Esophagus squamous epithelium (tissue), 5 donors: Measurements from ENCODE around the gene SLC16A14. TPM values are rescaled to one million over a fixed set of nuclear protein-coding genes. Genes with fewer than 3 reads are reported as not detected.

Experiments used
- DNase-seq: peaks from one replicate; lab custom pipeline; 2025; lab: John Stamatoyannopoulos, UW
- H3K27ac ChIP-seq, 4 donors: fragments of 200-600 bp; sonication (generic); one replicate each; pipeline ENCODE4 v1.5.1; 2016 to 2019; ENCODE audit warnings: mild to moderate bottlenecking in 1 of 4
- H3K27me3 ChIP-seq, 4 donors: fragments of 200-600 bp; sonication (generic); 1 replicate in 3 of 4; 2 replicates in 1 of 4; pipeline versions ENCODE4 v1.5.1 to v1.6.0; 2017 to 2021; ENCODE audit warnings: antibody characterized with exemption in 1 of 4
- H3K36me3 ChIP-seq, 3 donors: fragments of 200-600 bp; sonication (generic); one replicate each; pipeline ENCODE4 v1.5.1; 2016 to 2019
- H3K4me1 ChIP-seq, 3 donors: fragments of 200-600 bp; sonication (generic); one replicate each; pipeline ENCODE4 v1.5.1; 2017 to 2019
- H3K4me3 ChIP-seq, 4 donors: fragments of 200-600 bp; sonication (generic); 1 replicate in 3 of 4; 2 replicates in 1 of 4; pipeline ENCODE4 v1.5.1; 2016 to 2019; ENCODE audit warnings: mild to moderate bottlenecking in 2 of 4, moderate library complexity in 1 of 4
- H3K9me3 ChIP-seq, 3 donors: fragments of 200-600 bp; sonication (generic); one replicate each; pipeline ENCODE4 v1.5.1; 2016 to 2019
- CTCF ChIP-seq, 6 experiments: fragments of 450-650 bp in 4 of 6; fragments of 200-600 bp in 2 of 6; sonication (generic) in 2 of 6; IDR thresholded peaks; one replicate each; pipeline ENCODE4 v1.5.1; 2016 to 2019; ENCODE audit warnings: antibody characterized with exemption in 6 of 6, mild to moderate bottlenecking in 4 of 6, moderate library complexity in 4 of 6
- POLR2A ChIP-seq, 4 donors: fragments of 450-650 bp; IDR thresholded peaks; one replicate each; pipeline ENCODE4 v1.6.1; 2017; ENCODE audit warnings: antibody characterized with exemption in 4 of 4, mild to moderate bottlenecking in 4 of 4, moderate library complexity in 3 of 4
- WGBS, 2 donors: methylation state at CpG; one replicate each; pipeline ENCODE4 v1.1.5; 2018; 5-methylcytosine and 5-hydroxymethylcytosine counted together
- intact Hi-C: fragments of 100-400 bp; cut with DNase I; formaldehyde crosslinking; loops from one replicate; pipeline ENCODE4 v1.15.0; 2022
- total RNA-seq, 4 donors: library from RNA; depleted of rRNA; stranded (reverse); fragments of >200 nt; gene quantifications; one replicate each; pipeline ENCODE4 v1.1.0, GENCODE V29; 2016
- donor health status: DM: yes; HTN: yes; CAD: no.

Gene SLC16A14
- total RNA-seq, 4 donors from 2014 or later = 1.9 to 7.5 (median 4.9) TPM

- H3K9me3 ChIP-seq = no peaks in the 10 kb centered on the region
- TF ChIP-seq POLR2A (IDR thresholded peaks at IDR 0.05) = no peak
- TF ChIP-seq CTCF (IDR thresholded peaks at IDR 0.05) = no peak
- H3K36me3 ChIP-seq = no peaks in the 10 kb centered on the region
- H3K27ac ChIP-seq = no peak overlapping the region
- H3K27me3 ChIP-seq = no peaks in the 10 kb centered on the region
- no peak for DNase-seq
- H3K4me3 ChIP-seq = no peak overlapping the region
- no peaks in the 10 kb centered on the region for H3K4me1 ChIP-seq
- 67% methylated on average over 4 of the region's 4 CpGs for WGBS, 2 donors
- intact Hi-C loops = no loop called here
Observed at GRCh38 chr2:230018153-230018552, 50.6 kb downstream of the SLC16A14 start.

DNA sequence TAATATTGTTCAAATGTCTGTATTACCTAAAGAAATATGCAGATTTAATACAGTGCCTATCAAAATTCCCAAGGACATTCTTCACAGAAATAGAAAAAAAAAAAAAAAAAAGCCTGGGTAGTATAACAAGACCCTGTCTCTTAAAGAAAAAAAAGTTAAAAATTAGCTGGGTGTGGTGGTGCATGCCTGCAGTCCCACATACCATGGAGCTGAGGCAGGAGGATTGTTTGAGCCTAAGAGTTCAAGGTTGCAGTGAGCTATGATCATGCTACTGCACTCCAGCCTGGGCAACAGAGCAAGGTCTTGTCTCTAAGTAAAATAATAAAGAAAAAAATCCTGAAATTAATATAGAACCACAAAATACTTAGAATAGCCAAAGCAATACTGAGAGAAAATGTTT lies 51.9 kb downstream of the SLC16A14 start:
- H3K27me3 ChIP-seq = no peaks in the 10 kb centered on the region
- no peak overlapping the region for H3K27ac ChIP-seq
- H3K4me3 ChIP-seq = no peak overlapping the region
- H3K9me3 ChIP-seq = no peaks in the 10 kb centered on the region
- no peaks in the 10 kb centered on the region for H3K36me3 ChIP-seq
- TF ChIP-seq CTCF (IDR thresholded peaks at IDR 0.05) (no peak), POLR2A (IDR thresholded peaks at IDR 0.05) (no peak)
- intact Hi-C loops = no loop called here
- DNase-seq = no peak
- H3K4me1 ChIP-seq = no peaks in the 10 kb centered on the region

DNA sequence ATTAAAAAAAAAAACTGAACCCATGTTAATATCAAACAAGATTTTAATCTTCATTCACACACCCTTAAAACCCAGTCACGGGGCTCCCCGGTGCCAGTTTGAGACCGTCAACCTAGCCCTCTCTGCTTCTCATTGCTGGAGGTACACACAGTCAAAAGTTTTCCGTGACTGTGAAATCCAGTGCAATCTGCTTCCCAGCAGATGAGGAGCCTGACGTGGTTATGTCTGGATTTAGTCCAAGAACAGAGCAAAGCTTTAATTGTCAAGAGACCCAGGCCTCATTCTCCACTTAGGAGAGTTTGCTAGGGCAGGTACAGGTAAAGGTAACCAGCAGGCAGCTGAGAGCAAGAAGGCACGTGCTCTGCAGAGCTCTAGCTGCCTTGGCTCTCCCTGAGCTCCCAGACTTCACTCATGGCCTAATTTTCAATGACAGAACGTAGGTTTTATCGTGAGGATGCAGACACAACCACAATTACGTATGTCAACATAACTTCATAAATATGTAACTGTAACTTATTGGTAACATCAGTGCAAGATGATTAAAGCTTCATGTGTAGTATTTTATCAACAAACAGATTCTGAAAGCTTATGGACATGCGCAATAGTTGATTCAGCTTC lies 56.3 kb downstream of the SLC16A14 start:
- intact Hi-C loops = no loop called here
- DNase-seq = no peak
- H3K4me1 ChIP-seq = peaks cover 0 to 6% (median 0%) of the 10 kb centered on the region in 3 donors
- H3K27me3 ChIP-seq = no peaks in the 10 kb centered on the region
- H3K9me3 ChIP-seq = no peaks in the 10 kb centered on the region
- H3K4me3 ChIP-seq = no peak overlapping the region
- 88 to 90% methylated on average over 10 of the region's 10 CpGs for WGBS, 2 donors
- TF ChIP-seq CTCF (IDR thresholded peaks at IDR 0.05) (no peak), POLR2A (IDR thresholded peaks at IDR 0.05) (no peak)
- H3K27ac ChIP-seq = no peak overlapping the region
- no peaks in the 10 kb centered on the region for H3K36me3 ChIP-seq

- TF ChIP-seq CTCF (IDR thresholded peaks at IDR 0.05) = no peak
- no peak for TF ChIP-seq POLR2A (IDR thresholded peaks at IDR 0.05)
- H3K9me3 ChIP-seq = no peaks in the 10 kb centered on the region
- DNase-seq = no peak
- no peak overlapping the region for H3K4me3 ChIP-seq
- H3K36me3 ChIP-seq = no peaks in the 10 kb centered on the region
- no peaks in the 10 kb centered on the region for H3K27me3 ChIP-seq
- WGBS, 2 donors = 100% methylated on average over 1 of the region's 1 CpG; no CpG with 5 or more reads in 1 of the 2 donors
- peaks cover 0 to 6% (median 0%) of the 10 kb centered on the region in 3 donors for H3K4me1 ChIP-seq
- H3K27ac ChIP-seq = no peak overlapping the region
- intact Hi-C loops = no loop called here
Observed at GRCh38 chr2:230011617-230012016, 57.1 kb downstream of the SLC16A14 start.

DNA sequence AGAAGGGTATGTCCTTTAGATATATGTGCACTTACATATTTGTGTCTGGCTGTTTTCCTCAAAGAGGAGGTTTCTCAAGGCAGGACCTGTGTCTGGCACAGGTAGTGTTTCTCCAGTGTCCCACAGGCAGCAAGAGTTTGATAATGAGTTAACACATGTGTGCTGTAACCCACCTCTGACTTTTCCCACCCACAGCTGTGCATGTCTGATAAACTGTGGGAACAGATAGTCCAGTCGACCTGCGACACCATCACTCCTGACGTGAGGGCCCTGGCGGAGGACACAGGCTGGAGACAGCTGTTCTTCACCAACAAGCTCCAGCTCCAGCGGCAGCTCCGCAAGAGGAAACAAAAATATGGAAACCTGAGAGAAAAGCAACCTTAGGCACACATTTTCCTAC lies 58.2 kb downstream of the SLC16A14 start:
- H3K4me1 ChIP-seq = peaks cover 0 to 6% (median 0%) of the 10 kb centered on the region in 3 donors
- TF ChIP-seq CTCF (IDR thresholded peaks at IDR 0.05) = no peak
- no peak for TF ChIP-seq POLR2A (IDR thresholded peaks at IDR 0.05)
- intact Hi-C loops = no loop called here
- H3K27ac ChIP-seq = no peak overlapping the region
- H3K27me3 ChIP-seq = no peaks in the 10 kb centered on the region
- no peak for DNase-seq
- WGBS, 2 donors = 86 to 89% methylated on average over 5 to 6 of the region's 6 CpGs
- no peak overlapping the region for H3K4me3 ChIP-seq
- no peaks in the 10 kb centered on the region for H3K9me3 ChIP-seq
- H3K36me3 ChIP-seq = no peaks in the 10 kb centered on the region
